GM23338 (cell line): Measurements from ENCODE around the gene RARRES2. TPM values are rescaled to one million over a fixed set of nuclear protein-coding genes. Genes with fewer than 3 reads are reported as not detected.

Experiments
- ATAC-seq: fragments of 200-7000 bp; cut with Tn5 transposase; 3 replicates; pipeline ENCODE4 v1.9.1; 2020
- DNase-seq: peaks from one replicate; pipeline ENCODE4 v3.0.0-alpha.2; 2015; ENCODE audit warnings: low spot score
- H2AFZ ChIP-seq: fragments of 200-600 bp; sonication (generic); 2 replicates; pipeline ENCODE4 v1.8.0; 2016; ENCODE audit warnings: antibody characterized with exemption, mild to moderate bottlenecking, moderate library complexity
- H3F3A ChIP-seq: fragments of 200-600 bp; sonication (generic); replicated peaks from 2 replicates; pipeline ENCODE4 v1.8.0; 2017; ENCODE audit warnings: antibody characterized with exemption, mixed run types, low read depth
- H3K27ac ChIP-seq: fragments of 200-600 bp; sonication (generic); 2 replicates; pipeline ENCODE4 v1.6.1; 2016; ENCODE audit warnings: low read depth
- H3K27me3 ChIP-seq: fragments of 200-600 bp; sonication (generic); 2 replicates; pipeline ENCODE4 v1.8.0; 2016; ENCODE audit warnings: mild to moderate bottlenecking, mixed run types, moderate library complexity; ENCODE audit not compliant: insufficient read depth
- H3K36me3 ChIP-seq: fragments of 200-600 bp; sonication (generic); 2 replicates; pipeline ENCODE4 v1.8.0; 2016; ENCODE audit warnings: mild to moderate bottlenecking; ENCODE audit not compliant: insufficient read depth
- H3K4me1 ChIP-seq: fragments of 200-600 bp; sonication (generic); 2 replicates; pipeline ENCODE4 v1.8.0; 2016; ENCODE audit warnings: mild to moderate bottlenecking, moderate library complexity; ENCODE audit not compliant: insufficient read depth
- H3K4me2 ChIP-seq: fragments of 200-600 bp; sonication (generic); 2 replicates; pipeline ENCODE4 v1.7.1; 2017; ENCODE audit warnings: mixed run types
- H3K4me3 ChIP-seq: fragments of 200-600 bp; sonication (generic); 2 replicates; pipeline ENCODE4 v1.6.1; 2016; ENCODE audit warnings: mixed run types
- H3K79me2 ChIP-seq: fragments of 200-600 bp; sonication (generic); replicated peaks from 2 replicates; pipeline ENCODE4 v1.8.0; 2017; ENCODE audit warnings: mild to moderate bottlenecking; ENCODE audit not compliant: insufficient read depth
- H3K9me2 ChIP-seq: fragments of 200-600 bp; sonication (generic); 2 replicates; pipeline ENCODE4 v1.8.0; 2017; ENCODE audit not compliant: insufficient read depth
- H4K20me1 ChIP-seq: fragments of 200-600 bp; sonication (generic); replicated peaks from 2 replicates; pipeline ENCODE4 v1.8.0; 2017; ENCODE audit warnings: mild to moderate bottlenecking; ENCODE audit not compliant: insufficient read depth
- H3K27ac Mint-ChIP-seq: 2 replicates; pipeline ENCODE4 v1.8.0; 2020; ENCODE audit warnings: inconsistent platforms, mild to moderate bottlenecking, moderate library complexity, mixed read lengths
- H3K27me3 Mint-ChIP-seq: 3 replicates; pipeline ENCODE4 v1.8.0; 2022; ENCODE audit warnings: low read depth, mild to moderate bottlenecking, moderate library complexity, mixed read lengths, inconsistent platforms; ENCODE audit not compliant: insufficient read depth, poor library complexity
- H3K36me3 Mint-ChIP-seq: 3 replicates; pipeline ENCODE4 v1.8.0; 2021; ENCODE audit warnings: low read depth, mild to moderate bottlenecking, inconsistent platforms, moderate library complexity, mixed read lengths
- H3K4me1 Mint-ChIP-seq: 3 replicates; pipeline ENCODE4 v1.8.0; 2020; ENCODE audit warnings: mild to moderate bottlenecking, inconsistent platforms, mixed read lengths
- H3K4me3 Mint-ChIP-seq: 3 replicates; pipeline ENCODE4 v1.8.0; 2021; ENCODE audit warnings: moderate library complexity, mild to moderate bottlenecking, inconsistent platforms, mixed read lengths
- H3K9me3 Mint-ChIP-seq: 3 replicates; pipeline ENCODE4 v1.8.0; 2020; ENCODE audit warnings: moderate library complexity, mild to moderate bottlenecking, inconsistent platforms, mixed read lengths
- CREB1 ChIP-seq: fragments of 250-450 bp; sonication (Bioruptor Pico); IDR thresholded peaks from 2 replicates; pipeline ENCODE4 v1.5.0; 2020; ENCODE audit warnings: low read depth, mild to moderate bottlenecking, moderate library complexity
- CTCF ChIP-seq, 2 experiments: fragments of 200-600 bp in 1 of 2; sonication (generic) in 1 of 2; conservative IDR thresholded peaks; 2 replicates each; pipeline versions ENCODE4 v1.5.1 to v1.6.1; 2016 to 2017; ENCODE audit warnings: antibody characterized with exemption in 2 of 2, low read depth in 2 of 2, mild to moderate bottlenecking in 2 of 2, moderate library complexity in 1 of 2
- ETS1 ChIP-seq: IDR thresholded peaks from 2 replicates; pipeline ENCODE4 v1.6.1; 2016; ENCODE audit warnings: antibody characterized with exemption
- EZH2 ChIP-seq: fragments of 200-600 bp; sonication (generic); IDR thresholded peaks from one replicate; pipeline ENCODE4 v1.8.0; 2017; ENCODE audit warnings: antibody characterized with exemption, mild to moderate bottlenecking, low read depth; ENCODE audit not compliant: unreplicated experiment
- EZH2phosphoT487 ChIP-seq: fragments of 200-600 bp; sonication (generic); IDR thresholded peaks from one replicate; pipeline ENCODE4 v1.8.1; 2018; ENCODE audit warnings: antibody characterized with exemption; ENCODE audit not compliant: unreplicated experiment
- JUNB ChIP-seq: IDR thresholded peaks from one replicate; pipeline ENCODE4 v1.6.1; 2016; ENCODE audit warnings: antibody characterized with exemption; ENCODE audit not compliant: unreplicated experiment
- NANOG ChIP-seq: IDR thresholded peaks from 2 replicates; pipeline ENCODE4 v1.6.1; 2016; ENCODE audit warnings: antibody characterized with exemption, borderline replicate concordance
- POLR2AphosphoS5 ChIP-seq: IDR thresholded peaks from 2 replicates; pipeline ENCODE4 v1.6.1; 2016; ENCODE audit warnings: antibody characterized with exemption, low read depth
- REST ChIP-seq: IDR thresholded peaks from one replicate; pipeline ENCODE4 v1.6.1; 2018; ENCODE audit warnings: antibody characterized with exemption; ENCODE audit not compliant: unreplicated experiment
- STAT1 ChIP-seq: IDR thresholded peaks from one replicate; pipeline ENCODE4 v1.6.1; 2016; ENCODE audit warnings: antibody characterized with exemption; ENCODE audit not compliant: unreplicated experiment
- ZNF114 ChIP-seq: fragments of 250-450 bp; sonication (Bioruptor Pico); IDR thresholded peaks from 2 replicates; pipeline ENCODE4 v1.5.0; 2020; ENCODE audit warnings: mild to moderate bottlenecking, moderate library complexity
- ZNF331 ChIP-seq: fragments of 250-450 bp; sonication (Bioruptor Pico); IDR thresholded peaks from 2 replicates; pipeline ENCODE4 v1.5.0; 2020; ENCODE audit warnings: low read depth, mild to moderate bottlenecking, moderate library complexity
- ZNF462 ChIP-seq: fragments of 250-450 bp; sonication (Bioruptor Pico); IDR thresholded peaks from 2 replicates; pipeline ENCODE4 v1.5.0; 2020; ENCODE audit warnings: mild to moderate bottlenecking, moderate library complexity
- polyA plus RNA-seq: library from polyadenylated mRNA; unstranded; fragments of >200 nt; fragmentation: Nextera tagmentation; extraction: Ambion mirVana; gene quantifications from 2 replicates; pipeline ENCODE4 v1.2.1, GENCODE V29; 2016
- total RNA-seq: library from RNA; depleted of rRNA; stranded (reverse); fragments of >200 nt; shearing (Covaris generic); gene quantifications from 2 replicates; pipeline ENCODE4 v1.2.3, GENCODE V29; 2014

RARRES2 gene
- total and polyA plus RNA-seq, 2 experiments from 2014 or later: 169 to 314 TPM

- DNase-seq: no peak
- H3K4me1 Mint-ChIP-seq: peaks cover 70% of the 10 kb centered on the region
- Histone ChIP-seq H3K27me3 (peaks cover 5% of the 10 kb centered on the region), H3K4me3 (no peak overlapping the region), H3K79me2 (peaks cover 34% of the 10 kb centered on the region), H3K36me3 (peaks cover 4% of the 10 kb centered on the region; the same call in 1 of the 2 replicates), H3F3A (peaks cover 22% of the 10 kb centered on the region), H4K20me1 (no peaks in the 10 kb centered on the region; the same call in 1 of the 2 replicates), H3K9me2 (no peaks in the 10 kb centered on the region), H2AFZ (no peak overlapping the region), H3K4me2 (no peak overlapping the region), H3K27ac (no peak overlapping the region), H3K4me1 (peaks cover 40% of the 10 kb centered on the region)
- no peak for ATAC-seq
- H3K36me3 Mint-ChIP-seq: peaks cover 65% of the 10 kb centered on the region
- H3K4me3 Mint-ChIP-seq: no peak overlapping the region
- no peak for TF ChIP-seq STAT1
- TF ChIP-seq ETS1: no peak
- TF ChIP-seq REST: no peak
- no peak for TF ChIP-seq CTCF (conservative IDR thresholded peaks at IDR 0.05; ENCODE audit: low read depth in 2 of 2)
- TF ChIP-seq JUNB: no peak
- TF ChIP-seq CREB1 (CRISPR knock-in tag): no peak
- no peak for TF ChIP-seq ZNF331 (CRISPR knock-in tag)
- no peak for TF ChIP-seq NANOG
- no peak for TF ChIP-seq EZH2phosphoT487
- no peak; the same call in 1 of the 2 replicates for TF ChIP-seq POLR2AphosphoS5
- no peak for TF ChIP-seq ZNF462 (CRISPR knock-in tag)
- TF ChIP-seq ZNF114 (CRISPR knock-in tag): no peak
- TF ChIP-seq EZH2: no peak
- peaks cover 30% of the 10 kb centered on the region for H3K27me3 Mint-ChIP-seq
- no peaks in the 10 kb centered on the region for H3K9me3 Mint-ChIP-seq
- no peak overlapping the region for H3K27ac Mint-ChIP-seq
These were observed 4.2 kb downstream of the RARRES2 start for GRCh38 chr7:150337179-150337578.
